Type B pancreatic cell (in vitro differentiated cells): Measurements from ENCODE around the gene VPS37B. TPM values are rescaled to one million over a fixed set of nuclear protein-coding genes. Genes with fewer than 3 reads are reported as not detected.

Experiments
- DNase-seq: peaks from one replicate; pipeline ENCODE4 v3.0.0; 2021; ENCODE audit warnings: mixed read lengths; ENCODE audit not compliant: unreplicated experiment; ENCODE audit errors: extremely low spot score
- H3K27ac Mint-ChIP-seq: 2 replicates; pipeline ENCODE4 v1.8.0; 2021; ENCODE audit warnings: mild to moderate bottlenecking, mixed read lengths
- H3K27me3 Mint-ChIP-seq: 2 replicates; pipeline ENCODE4 v1.8.0; 2021; ENCODE audit warnings: mixed read lengths
- H3K36me3 Mint-ChIP-seq: 2 replicates; pipeline ENCODE4 v1.8.0; 2021; ENCODE audit warnings: mixed read lengths
- H3K4me1 Mint-ChIP-seq: one replicate; pipeline ENCODE4 v1.8.0; 2021; ENCODE audit warnings: mixed read lengths; ENCODE audit not compliant: unreplicated experiment
- H3K4me3 Mint-ChIP-seq: 2 replicates; pipeline ENCODE4 v1.8.0; 2021; ENCODE audit warnings: mild to moderate bottlenecking, mixed read lengths
- H3K9me3 Mint-ChIP-seq: 2 replicates; pipeline ENCODE4 v1.8.0; 2021; ENCODE audit warnings: mixed read lengths
- CTCF ChIP-seq: fragments of 200-600 bp; sonication (generic); conservative IDR thresholded peaks from 2 replicates; pipeline ENCODE4 v1.5.0; 2021; ENCODE audit warnings: antibody characterized with exemption, mild to moderate bottlenecking
- total RNA-seq: library from RNA; stranded (reverse); gene quantifications from 2 replicates; pipeline ENCODE4 v1.2.1, GENCODE V29; 2021; ENCODE audit warnings: low replicate concordance

Gene VPS37B
- total RNA-seq, 1 donor from 2014 or later: 32.4 TPM

GRCh38 chr12:122902854-122903692, 7.1 kb upstream of the VPS37B start:
- Mint-ChIP-seq H3K27me3 (peaks cover 7% of the 10 kb centered on the region), H3K4me3 (no peak overlapping the region), H3K9me3 (no peaks in the 10 kb centered on the region), H3K36me3 (no peaks in the 10 kb centered on the region), H3K27ac (no peak overlapping the region), H3K4me1 (peaks cover 3% of the 10 kb centered on the region)
- no peak for DNase-seq
- TF ChIP-seq CTCF: no peak

- H3K27me3 Mint-ChIP-seq: peaks cover 14% of the 10 kb centered on the region
These were observed 4.0 kb upstream of the VPS37B start for GRCh38 chr12:122899887-122900286.

GRCh38 chr12:122896662-122897061, 738 bp upstream of the VPS37B start:
- Mint-ChIP-seq H3K27ac (peak overlapping the region; percentile 99), H3K9me3 (no peaks in the 10 kb centered on the region), H3K27me3 (peaks cover 6% of the 10 kb centered on the region), H3K36me3 (peaks cover 4% of the 10 kb centered on the region), H3K4me3 (peak overlapping the region; percentile 96), H3K4me1 (peaks cover 29% of the 10 kb centered on the region)
- TF ChIP-seq CTCF: no peak
- no peak for DNase-seq

More at GRCh38 chr12:122899887-122900286, 4.0 kb upstream of the VPS37B start:
- H3K27ac Mint-ChIP-seq: peak overlapping the region; percentile 29
- H3K4me1 Mint-ChIP-seq: peaks cover 10% of the 10 kb centered on the region
- DNase-seq: no peak
- no peak for TF ChIP-seq CTCF
- H3K9me3 Mint-ChIP-seq: no peaks in the 10 kb centered on the region
- no peak overlapping the region for H3K4me3 Mint-ChIP-seq
- no peaks in the 10 kb centered on the region for H3K36me3 Mint-ChIP-seq

- Mint-ChIP-seq H3K4me1 (peaks cover 36% of the 10 kb centered on the region), H3K9me3 (no peaks in the 10 kb centered on the region), H3K36me3 (peaks cover 4% of the 10 kb centered on the region), H3K4me3 (peak overlapping the region; percentile 96), H3K27me3 (peaks cover 6% of the 10 kb centered on the region), H3K27ac (peak overlapping the region; percentile 99)
- DNase-seq: no peak
- no peak for TF ChIP-seq CTCF
These were observed 612 bp downstream of the VPS37B start for GRCh38 chr12:122895320-122895703.

- Mint-ChIP-seq H3K4me3 (peak overlapping the region; percentile 96), H3K36me3 (peaks cover 4% of the 10 kb centered on the region), H3K9me3 (no peaks in the 10 kb centered on the region), H3K4me1 (peaks cover 36% of the 10 kb centered on the region), H3K27ac (peak overlapping the region; percentile 99), H3K27me3 (peaks cover 6% of the 10 kb centered on the region)
- TF ChIP-seq CTCF: no peak
- DNase-seq: no peak
These were observed 1.5 kb downstream of the VPS37B start for GRCh38 chr12:122894193-122895121.
